ENCODE measurements around the gene RAE1.

Gene RAE1

GRCh38 chr20:57396212-57396983 lies 45.3 kb downstream of the RAE1 start:
- in situ Hi-C loops (cut with MboI; ENCODE audit: low sequenced_read_pairs): loop anchor here (25.0 kb wide), 2 partner anchors 216 to 816 kb away; partner anchors contain the start of gene ZBP1

GRCh38 chr20:57396984-57397692 lies 46.1 kb downstream of the RAE1 start:
- in situ Hi-C loops (cut with MboI; ENCODE audit: low sequenced_read_pairs): loop anchor here (25.0 kb wide), 2 partner anchors 215 to 815 kb away; partner anchors contain the start of gene ZBP1

- in situ Hi-C loops (cut with MboI; ENCODE audit: low sequenced_read_pairs): loop anchor here (25.0 kb wide), 2 partner anchors 215 to 815 kb away; partner anchors contain the start of gene ZBP1
Observed at GRCh38 chr20:57397693-57398108, 46.6 kb downstream of the RAE1 start.

- in situ Hi-C loops (cut with MboI; ENCODE audit: low sequenced_read_pairs): loop anchor here (25.0 kb wide), 2 partner anchors 214 to 814 kb away; partner anchors contain the start of gene ZBP1
Observed at GRCh38 chr20:57398231-57398821, 47.3 kb downstream of the RAE1 start.

GRCh38 chr20:57398901-57399535 lies 48.0 kb downstream of the RAE1 start:
- in situ Hi-C loops (cut with MboI; ENCODE audit: low sequenced_read_pairs): loop anchor here (25.0 kb wide), 2 partner anchors 213 to 813 kb away; partner anchors contain the start of gene ZBP1

- in situ Hi-C loops (cut with MboI; ENCODE audit: low sequenced_read_pairs): loop anchor here (25.0 kb wide), 2 partner anchors 213 to 813 kb away; partner anchors contain the start of gene ZBP1
Observed at GRCh38 chr20:57399587-57400155, 48.6 kb downstream of the RAE1 start.

- in situ Hi-C loops (cut with MboI; ENCODE audit: low sequenced_read_pairs): no loop called here
Observed at GRCh38 chr20:57400231-57400701, 49.2 kb downstream of the RAE1 start.

- in situ Hi-C loops (cut with MboI; ENCODE audit: low sequenced_read_pairs): no loop called here
Observed at GRCh38 chr20:57400821-57401564, 49.9 kb downstream of the RAE1 start.

- in situ Hi-C loops (cut with MboI; ENCODE audit: low sequenced_read_pairs): no loop called here
Observed at GRCh38 chr20:57401565-57401918, 50.5 kb downstream of the RAE1 start.

GRCh38 chr20:57402206-57403125 lies 51.4 kb downstream of the RAE1 start:
- in situ Hi-C loops (cut with MboI; ENCODE audit: low sequenced_read_pairs): no loop called here

GRCh38 chr20:57403216-57403615 lies 52.2 kb downstream of the RAE1 start:
- in situ Hi-C loops (cut with MboI; ENCODE audit: low sequenced_read_pairs): no loop called here

GRCh38 chr20:57404006-57404405 lies 53.0 kb downstream of the RAE1 start:
- in situ Hi-C loops (cut with MboI; ENCODE audit: low sequenced_read_pairs): no loop called here

- in situ Hi-C loops (cut with MboI; ENCODE audit: low sequenced_read_pairs): no loop called here
Observed at GRCh38 chr20:57404419-57405072, 53.5 kb downstream of the RAE1 start.

GRCh38 chr20:57405236-57406016 lies 54.4 kb downstream of the RAE1 start:
- in situ Hi-C loops (cut with MboI; ENCODE audit: low sequenced_read_pairs): no loop called here

GRCh38 chr20:57407541-57407956 lies 56.5 kb downstream of the RAE1 start:
- in situ Hi-C loops (cut with MboI; ENCODE audit: low sequenced_read_pairs): no loop called here

- in situ Hi-C loops (cut with MboI; ENCODE audit: low sequenced_read_pairs): no loop called here
Observed at GRCh38 chr20:57408131-57408530, 57.1 kb downstream of the RAE1 start.

- in situ Hi-C loops (cut with MboI; ENCODE audit: low sequenced_read_pairs): no loop called here
Observed at GRCh38 chr20:57408536-57409233, 57.6 kb downstream of the RAE1 start.

Data from HL-60/S4 (cell line).